ENCODE results near the gene ITGB6. TPM values are rescaled to one million over a fixed set of nuclear protein-coding genes. Genes with fewer than 3 reads are reported as not detected.

ITGB6 gene
- total and polyA plus RNA-seq, 7 donors, result 1.8 to 5.1 (median 2.5) TPM; not detected in 4

- Histone ChIP-seq H3K27ac (peak overlapping the region in 1 of 4 donors; percentile 46), H3K4me3 (no peak overlapping the region), H3K4me1 (peaks cover 0 to 30% (median 16%) of the 10 kb centered on the region in 4 donors), H3K36me3 (no peaks in the 10 kb centered on the region), H3K27me3 (no peaks in the 10 kb centered on the region), H3K9me3 (no peaks in the 10 kb centered on the region)
- DNase-seq, result no peak
- intact Hi-C loops (cut with DNase I), result no loop called here
- TF ChIP-seq POLR2A (IDR thresholded peaks at IDR 0.05) (no peak), POLR2AphosphoS5 (IDR thresholded peaks at IDR 0.05) (no peak), EP300 (IDR thresholded peaks at IDR 0.05) (no peak), CTCF (IDR thresholded peaks at IDR 0.05) (no peak)
- WGBS, 2 donors, result 89 to 94% methylated on average over 2 of the region's 2 CpGs
These were observed 147.5 kb downstream of the ITGB6 start for GRCh38 chr2:160052531-160052930.

- H3K27ac ChIP-seq, result peak overlapping the region in 1 of 4 donors; percentile 46
- no peak for DNase-seq
- H3K4me3 ChIP-seq, result no peak overlapping the region
- H3K9me3 ChIP-seq, result no peaks in the 10 kb centered on the region
- intact Hi-C loops (cut with DNase I), result no loop called here
- peaks cover 0 to 30% (median 16%) of the 10 kb centered on the region in 4 donors for H3K4me1 ChIP-seq
- no peaks in the 10 kb centered on the region for H3K27me3 ChIP-seq
- no peak for TF ChIP-seq EP300 (IDR thresholded peaks at IDR 0.05)
- H3K36me3 ChIP-seq, result no peaks in the 10 kb centered on the region
- 78 to 83% methylated on average over 3 of the region's 3 CpGs for WGBS, 2 donors
These were observed 148.7 kb downstream of the ITGB6 start for GRCh38 chr2:160051371-160051800.

GRCh38 chr2:160050147-160050546 is 149.9 kb downstream of the ITGB6 start:
- Histone ChIP-seq H3K4me3 (no peak overlapping the region), H3K27ac (no peak overlapping the region), H3K36me3 (no peaks in the 10 kb centered on the region), H3K4me1 (peaks cover 0 to 22% (median 6%) of the 10 kb centered on the region in 4 donors), H3K9me3 (no peaks in the 10 kb centered on the region), H3K27me3 (no peaks in the 10 kb centered on the region)
- intact Hi-C loops (cut with DNase I), result no loop called here
- TF ChIP-seq EP300 (IDR thresholded peaks at IDR 0.05) (no peak), POLR2AphosphoS5 (IDR thresholded peaks at IDR 0.05) (no peak), POLR2A (IDR thresholded peaks at IDR 0.05) (no peak), CTCF (IDR thresholded peaks at IDR 0.05) (no peak)
- WGBS, 2 donors, result 25 to 74% methylated on average over 3 of the region's 3 CpGs
- no peak for DNase-seq

Other genes starting within 250 kb of the ITGB6 start
- 10 to 100 TPM in 2 of 4 donors, 1 to 10 TPM in 2; 3.9 to 19.7 (median 11.1) TPM for gene PLA2R1, start 137.7 kb downstream of the ITGB6 start, total RNA-seq
- gene PLA2R1, start 137.7 kb downstream of the ITGB6 start, polyA plus RNA-seq, result 1 to 10 TPM in 2 of 3 donors, under 1 TPM in 1; 0.23 to 1.8 (median 1.8) TPM

Measured in sigmoid colon (tissue), 7 donors.